ENCODE measurements around the gene OTUB1.

DNA sequence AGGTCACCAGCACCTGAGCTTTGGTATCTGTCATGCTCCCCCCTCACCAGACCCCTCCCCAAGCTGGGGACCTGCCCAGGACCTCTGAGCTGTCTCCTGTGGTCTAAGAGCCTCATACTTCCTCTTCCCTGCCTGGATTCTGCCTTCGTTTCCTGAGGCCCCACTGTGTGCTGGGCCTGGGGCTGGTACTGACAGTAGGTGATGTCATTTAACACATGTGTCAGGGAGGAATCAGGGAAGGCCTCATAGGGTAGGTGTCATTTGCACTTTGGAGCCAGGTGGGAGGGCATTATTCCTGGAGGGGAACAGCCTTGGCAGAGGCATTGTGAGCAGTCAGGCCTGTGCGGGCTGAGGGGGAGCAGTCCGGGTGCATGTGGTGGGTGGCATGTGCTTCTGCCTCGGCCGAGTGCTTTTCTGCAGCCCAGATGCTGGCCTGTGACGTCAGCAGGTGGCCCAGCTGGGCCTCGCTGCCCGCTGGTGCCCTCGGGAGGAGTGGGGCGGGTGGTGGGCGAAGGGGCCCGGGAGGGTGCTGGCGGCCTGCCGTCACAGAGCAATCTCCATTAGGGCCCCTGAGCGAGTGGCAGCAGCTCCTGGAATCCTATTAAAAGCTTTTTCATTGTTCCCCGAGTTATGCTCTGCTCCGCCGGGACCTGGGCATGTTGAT is 58.6 kb downstream of the OTUB1 start:
- TF ChIP-seq POLR2A (IDR thresholded peaks at IDR 0.05; ENCODE audit: low read depth, low read length) (no peak), RAD21 (IDR thresholded peaks at IDR 0.05; ENCODE audit: low read length) (no peak), CHD1 (IDR thresholded peaks at IDR 0.05; ENCODE audit: low read depth, low read length) (no peak), RCOR1 (IDR thresholded peaks at IDR 0.05; ENCODE audit: insufficient replicate concordance, low read length) (no peak), CEBPB (IDR thresholded peaks at IDR 0.05; ENCODE audit: low read depth, low read length) (no peak)
- TF ChIP-seq, protein P1, sequence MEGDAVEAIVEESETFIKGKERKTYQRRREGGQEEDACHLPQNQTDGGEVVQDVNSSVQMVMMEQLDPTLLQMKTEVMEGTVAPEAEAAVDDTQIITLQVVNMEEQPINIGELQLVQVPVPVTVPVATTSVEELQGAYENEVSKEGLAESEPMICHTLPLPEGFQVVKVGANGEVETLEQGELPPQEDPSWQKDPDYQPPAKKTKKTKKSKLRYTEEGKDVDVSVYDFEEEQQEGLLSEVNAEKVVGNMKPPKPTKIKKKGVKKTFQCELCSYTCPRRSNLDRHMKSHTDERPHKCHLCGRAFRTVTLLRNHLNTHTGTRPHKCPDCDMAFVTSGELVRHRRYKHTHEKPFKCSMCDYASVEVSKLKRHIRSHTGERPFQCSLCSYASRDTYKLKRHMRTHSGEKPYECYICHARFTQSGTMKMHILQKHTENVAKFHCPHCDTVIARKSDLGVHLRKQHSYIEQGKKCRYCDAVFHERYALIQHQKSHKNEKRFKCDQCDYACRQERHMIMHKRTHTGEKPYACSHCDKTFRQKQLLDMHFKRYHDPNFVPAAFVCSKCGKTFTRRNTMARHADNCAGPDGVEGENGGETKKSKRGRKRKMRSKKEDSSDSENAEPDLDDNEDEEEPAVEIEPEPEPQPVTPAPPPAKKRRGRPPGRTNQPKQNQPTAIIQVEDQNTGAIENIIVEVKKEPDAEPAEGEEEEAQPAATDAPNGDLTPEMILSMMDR (conservative IDR thresholded peaks at IDR 0.05; ENCODE audit: low read depth, low read length) = no peak
- TF ChIP-seq, protein P2, sequence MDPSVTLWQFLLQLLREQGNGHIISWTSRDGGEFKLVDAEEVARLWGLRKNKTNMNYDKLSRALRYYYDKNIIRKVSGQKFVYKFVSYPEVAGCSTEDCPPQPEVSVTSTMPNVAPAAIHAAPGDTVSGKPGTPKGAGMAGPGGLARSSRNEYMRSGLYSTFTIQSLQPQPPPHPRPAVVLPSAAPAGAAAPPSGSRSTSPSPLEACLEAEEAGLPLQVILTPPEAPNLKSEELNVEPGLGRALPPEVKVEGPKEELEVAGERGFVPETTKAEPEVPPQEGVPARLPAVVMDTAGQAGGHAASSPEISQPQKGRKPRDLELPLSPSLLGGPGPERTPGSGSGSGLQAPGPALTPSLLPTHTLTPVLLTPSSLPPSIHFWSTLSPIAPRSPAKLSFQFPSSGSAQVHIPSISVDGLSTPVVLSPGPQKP (IDR thresholded peaks at IDR 0.05; ENCODE audit: borderline replicate concordance, low read depth, low read length) = no peak
